Right lobe of liver (tissue), 6 donors: ENCODE measurements around the gene TRMT44. TPM values are rescaled to one million over a fixed set of nuclear protein-coding genes. Genes with fewer than 3 reads are reported as not detected.

ENCODE experiments used
- ATAC-seq, 4 donors: fragments of 200-7000 bp; cut with Tn5 transposase; one replicate each; pipeline ENCODE4 v1.9.1; 2020; ENCODE audit warnings: mild to moderate bottlenecking in 4 of 4, moderate library complexity in 4 of 4
- DNase-seq, 3 donors: peaks; one replicate each; pipeline ENCODE4 v3.0.0-alpha.2; 2020
- H3K27ac ChIP-seq, 3 donors: fragments of 200-600 bp; one replicate each; pipeline ENCODE4 v1.8.0; 2022
- H3K27me3 ChIP-seq, 2 donors: fragments of 200-600 bp; one replicate each; pipeline ENCODE4 v1.8.0; 2022
- H3K36me3 ChIP-seq, 4 donors: fragments of 200-600 bp; sonication (generic) in 1 of 4; one replicate each; pipeline versions ENCODE4 v1.5.1 to v1.8.0; 2017 to 2022; ENCODE audit warnings: control low read depth in 1 of 4
- H3K4me1 ChIP-seq, 4 donors: fragments of 200-600 bp; sonication (generic) in 1 of 4; one replicate each; pipeline versions ENCODE4 v1.5.1 to v1.8.0; 2017 to 2022; ENCODE audit warnings: control low read depth in 1 of 4
- H3K4me3 ChIP-seq, 3 donors: fragments of 200-600 bp; one replicate each; pipeline ENCODE4 v1.8.0; 2022
- H3K9me3 ChIP-seq, 4 donors: fragments of 200-600 bp; sonication (generic) in 1 of 4; one replicate each; pipeline versions ENCODE4 v1.5.1 to v1.8.0; 2017 to 2022; ENCODE audit warnings: control low read depth in 1 of 4
- POLR2A ChIP-seq: fragments of 450-650 bp; IDR thresholded peaks from one replicate; pipeline ENCODE4 v1.6.1; 2017; ENCODE audit warnings: antibody characterized with exemption, mild to moderate bottlenecking
- WGBS: methylation state at CpG from one replicate; pipeline ENCODE4 v1.1.6; 2018; ENCODE audit warnings: low coverage, low lambda C conversion rate; ENCODE audit not compliant: insufficient coverage; ENCODE audit errors: missing lambda C conversion rate; 5-methylcytosine and 5-hydroxymethylcytosine counted together
- intact Hi-C, 2 donors: fragments of 100-400 bp; cut with DNase I; formaldehyde crosslinking; loops; one replicate each; pipeline versions ENCODE4 v1.11.2 to v1.14.1; 2022
- total RNA-seq, 6 experiments: library from RNA; depleted of rRNA in 2 of 6; stranded (reverse); fragments of >200 nt in 2 of 6; fragmentation: NEBNext Ultra II Directional in 3 of 6; extraction: Animal tissue kit (Norgen Biotek cat#: 25700) in 3 of 6; gene quantifications; one replicate each; pipeline versions ENCODE4 v1.1.0 to v1.2.4, GENCODE V29; 2016 to 2023
- TF ChIP-seq, protein P1 (sequence below), 4 donors: fragments of 200-600 bp in 3 of 4; fragments of 450-650 bp in 1 of 4; IDR thresholded peaks; one replicate each; pipeline versions ENCODE4 v1.5.1 to v1.8.0; 2016 to 2022; ENCODE audit warnings: antibody characterized with exemption in 4 of 4, mild to moderate bottlenecking in 2 of 4
- donor health status: DM: no; HTN: yes; CAD: no.
- donor health status: DM: no; HTN: no; CAD: no.
- donor health status: DM: no; HTN: no; CAD: no.
- donor health status: DM: no; HTN: yes; CAD: no.
- donor health status: DM: no; HTN: yes; CAD: no.

The TRMT44 gene
- total RNA-seq, 6 experiments from 2014 or later: 8.8 to 10.6 (median 9.6) TPM

DNA sequence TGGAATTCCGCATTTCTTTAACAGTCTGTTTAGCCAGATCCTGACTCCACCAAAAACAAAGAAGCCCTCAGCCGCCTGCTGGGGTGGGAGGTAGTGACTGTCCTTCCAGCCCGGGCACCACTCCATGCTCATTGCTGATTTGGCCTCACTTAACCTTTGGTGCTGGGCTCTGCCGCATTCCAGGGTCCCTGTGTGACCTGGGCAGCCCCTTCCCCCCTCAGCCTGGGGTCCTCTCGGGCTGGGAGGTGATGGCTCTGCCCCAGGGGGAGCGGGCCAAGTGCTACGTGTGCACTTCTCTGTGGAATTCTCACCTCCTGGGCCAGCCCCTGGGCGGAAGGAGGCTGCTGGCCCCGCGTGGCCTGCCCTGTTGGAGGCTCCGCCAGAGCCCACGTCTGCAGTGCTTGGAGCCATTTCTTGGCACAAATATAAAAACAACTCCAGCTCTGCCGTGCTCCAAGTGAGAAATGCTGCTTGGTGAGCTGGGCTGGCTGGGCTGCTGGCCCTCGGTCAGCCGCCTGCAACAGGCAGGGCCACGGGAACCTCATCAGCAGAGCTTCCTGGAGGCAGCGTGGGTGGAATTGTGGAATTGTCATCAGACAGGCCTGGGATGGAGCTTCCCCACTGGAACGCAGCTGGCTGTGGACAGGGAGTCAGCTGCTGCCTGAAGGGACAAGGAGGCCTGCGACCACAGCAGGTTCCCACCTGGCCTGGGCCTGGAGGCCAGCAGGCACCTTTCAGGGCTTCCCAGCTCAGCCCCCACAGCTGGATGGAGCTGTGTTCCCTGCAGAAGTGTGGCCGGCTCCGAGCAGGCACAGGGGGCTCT is 66.0 kb downstream of the TRMT44 start:
- intact Hi-C loops: no loop called here
- Histone ChIP-seq H3K27me3 (no peaks in the 10 kb centered on the region), H3K9me3 (no peaks in the 10 kb centered on the region), H3K36me3 (no peaks in the 10 kb centered on the region), H3K4me1 (no peaks in the 10 kb centered on the region), H3K27ac (no peak overlapping the region), H3K4me3 (no peak overlapping the region)
- peak in 3 of 4 donors; percentile 16 to 51 (median 44) for ATAC-seq
- 50% methylated on average over 3 of the region's 21 CpGs for WGBS
- no peak for DNase-seq
- TF ChIP-seq, protein P1, sequence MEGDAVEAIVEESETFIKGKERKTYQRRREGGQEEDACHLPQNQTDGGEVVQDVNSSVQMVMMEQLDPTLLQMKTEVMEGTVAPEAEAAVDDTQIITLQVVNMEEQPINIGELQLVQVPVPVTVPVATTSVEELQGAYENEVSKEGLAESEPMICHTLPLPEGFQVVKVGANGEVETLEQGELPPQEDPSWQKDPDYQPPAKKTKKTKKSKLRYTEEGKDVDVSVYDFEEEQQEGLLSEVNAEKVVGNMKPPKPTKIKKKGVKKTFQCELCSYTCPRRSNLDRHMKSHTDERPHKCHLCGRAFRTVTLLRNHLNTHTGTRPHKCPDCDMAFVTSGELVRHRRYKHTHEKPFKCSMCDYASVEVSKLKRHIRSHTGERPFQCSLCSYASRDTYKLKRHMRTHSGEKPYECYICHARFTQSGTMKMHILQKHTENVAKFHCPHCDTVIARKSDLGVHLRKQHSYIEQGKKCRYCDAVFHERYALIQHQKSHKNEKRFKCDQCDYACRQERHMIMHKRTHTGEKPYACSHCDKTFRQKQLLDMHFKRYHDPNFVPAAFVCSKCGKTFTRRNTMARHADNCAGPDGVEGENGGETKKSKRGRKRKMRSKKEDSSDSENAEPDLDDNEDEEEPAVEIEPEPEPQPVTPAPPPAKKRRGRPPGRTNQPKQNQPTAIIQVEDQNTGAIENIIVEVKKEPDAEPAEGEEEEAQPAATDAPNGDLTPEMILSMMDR (IDR thresholded peaks at IDR 0.05): no peak
- no peak for TF ChIP-seq POLR2A

DNA sequence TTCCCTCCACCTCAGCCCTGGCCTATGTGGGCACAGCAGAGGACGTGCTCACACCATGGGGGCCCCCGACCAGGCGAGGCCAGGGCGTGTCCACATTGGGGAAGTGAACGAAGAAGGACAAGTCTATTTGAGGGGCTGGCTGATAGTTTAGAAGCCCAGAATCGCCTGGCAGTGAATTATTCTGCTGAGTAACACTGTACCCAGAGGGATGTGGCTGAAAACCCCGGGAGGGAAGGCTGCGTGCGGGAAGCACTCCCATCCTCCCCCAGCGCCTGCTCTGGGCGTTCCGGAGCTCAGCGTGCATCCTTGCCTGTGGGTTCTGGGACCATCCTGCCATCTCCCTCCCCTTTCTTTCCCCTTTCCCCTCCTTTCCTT is 66.6 kb downstream of the TRMT44 start:
- Histone ChIP-seq H3K4me1 (no peaks in the 10 kb centered on the region), H3K36me3 (no peaks in the 10 kb centered on the region), H3K9me3 (no peaks in the 10 kb centered on the region), H3K27ac (no peak overlapping the region), H3K4me3 (no peak overlapping the region), H3K27me3 (no peaks in the 10 kb centered on the region)
- intact Hi-C loops: no loop called here
- WGBS: 33% methylated on average over 1 of the region's 13 CpGs
- ATAC-seq (no peak), DNase-seq (no peak)
- TF ChIP-seq POLR2A: no peak
- TF ChIP-seq, protein P1 (IDR thresholded peaks at IDR 0.05): no peak

DNA sequence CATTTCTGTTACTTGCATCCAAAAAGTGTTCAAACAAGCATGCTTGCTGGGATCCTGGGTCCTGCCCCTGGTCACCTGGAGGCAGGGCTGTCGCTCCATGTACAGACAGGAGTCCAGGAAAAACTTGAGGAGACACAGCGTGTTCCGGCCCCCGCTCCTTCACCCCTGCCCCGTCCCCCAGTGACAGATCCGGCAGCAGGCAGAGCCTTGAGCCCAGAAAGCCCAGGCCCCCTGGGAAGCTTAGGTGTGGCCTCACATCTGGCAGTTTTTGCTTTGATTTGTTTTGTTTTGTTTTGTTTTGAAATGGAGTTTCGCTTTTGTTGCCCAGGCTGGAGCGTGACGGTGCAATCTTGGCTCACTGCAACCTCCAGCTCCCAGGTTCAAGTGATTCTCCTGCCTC is 67.0 kb downstream of the TRMT44 start:
- WGBS: 97% methylated on average over 8 of the region's 9 CpGs
- H3K27ac ChIP-seq: no peak overlapping the region

DNA sequence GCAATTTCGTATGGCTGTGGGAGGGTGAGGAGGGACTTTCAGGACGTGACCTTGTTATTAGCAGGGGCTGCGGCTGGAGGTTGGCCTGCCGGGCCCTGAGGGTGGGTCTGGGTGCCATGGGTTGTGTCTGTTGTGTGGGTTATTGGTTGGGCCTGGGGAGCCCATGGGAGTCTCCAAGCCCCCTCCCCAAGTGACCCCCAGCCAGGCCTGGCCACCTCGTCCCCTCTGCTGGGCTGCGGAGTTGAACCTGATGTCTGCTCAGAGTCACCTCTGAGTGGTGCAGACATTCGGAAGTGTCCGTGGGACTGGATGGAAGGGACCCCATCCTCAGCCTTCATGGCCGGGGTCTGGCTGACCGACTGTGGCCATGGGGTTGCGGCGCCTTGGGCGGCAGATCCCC is 67.7 kb downstream of the TRMT44 start:
- Histone ChIP-seq H3K4me3 (no peak overlapping the region), H3K9me3 (no peaks in the 10 kb centered on the region), H3K27me3 (no peaks in the 10 kb centered on the region), H3K36me3 (no peaks in the 10 kb centered on the region), H3K4me1 (no peaks in the 10 kb centered on the region), H3K27ac (no peak overlapping the region)
- TF ChIP-seq, protein P1 (IDR thresholded peaks at IDR 0.05): no peak
- no peak for TF ChIP-seq POLR2A
- intact Hi-C loops: no loop called here
- ATAC-seq (no peak), DNase-seq (no peak)
- WGBS: no CpG with 5 or more reads among the region's 13 CpGs

More for the DNA sequence above, 67.0 kb downstream of the TRMT44 start:
- DNase-seq (no peak), ATAC-seq (no peak)
- no peaks in the 10 kb centered on the region for H3K36me3 ChIP-seq
- H3K9me3 ChIP-seq: no peaks in the 10 kb centered on the region
- intact Hi-C loops: no loop called here
- H3K27me3 ChIP-seq: no peaks in the 10 kb centered on the region
- TF ChIP-seq POLR2A: no peak
- TF ChIP-seq, protein P1 (IDR thresholded peaks at IDR 0.05): no peak
- H3K4me3 ChIP-seq: no peak overlapping the region
- no peaks in the 10 kb centered on the region for H3K4me1 ChIP-seq
